HG02840 (cell line): ENCODE measurements around the gene RNPEPL1.
"Not testable (repeated sequence)": the region's sequence is repeated elsewhere in the genome, so short reads cannot be mapped to it uniquely, and the experiment has no call there.

Experiments used
- ATAC-seq: cut with Tn5 transposase; IDR thresholded peaks from one replicate; pipeline ENCODE4 v1.9.1; 2021; ENCODE audit warnings: mild to moderate bottlenecking, moderate library complexity, moderate number of reproducible peaks; ENCODE audit not compliant: unreplicated experiment, low FRiP score

Gene RNPEPL1

DNA sequence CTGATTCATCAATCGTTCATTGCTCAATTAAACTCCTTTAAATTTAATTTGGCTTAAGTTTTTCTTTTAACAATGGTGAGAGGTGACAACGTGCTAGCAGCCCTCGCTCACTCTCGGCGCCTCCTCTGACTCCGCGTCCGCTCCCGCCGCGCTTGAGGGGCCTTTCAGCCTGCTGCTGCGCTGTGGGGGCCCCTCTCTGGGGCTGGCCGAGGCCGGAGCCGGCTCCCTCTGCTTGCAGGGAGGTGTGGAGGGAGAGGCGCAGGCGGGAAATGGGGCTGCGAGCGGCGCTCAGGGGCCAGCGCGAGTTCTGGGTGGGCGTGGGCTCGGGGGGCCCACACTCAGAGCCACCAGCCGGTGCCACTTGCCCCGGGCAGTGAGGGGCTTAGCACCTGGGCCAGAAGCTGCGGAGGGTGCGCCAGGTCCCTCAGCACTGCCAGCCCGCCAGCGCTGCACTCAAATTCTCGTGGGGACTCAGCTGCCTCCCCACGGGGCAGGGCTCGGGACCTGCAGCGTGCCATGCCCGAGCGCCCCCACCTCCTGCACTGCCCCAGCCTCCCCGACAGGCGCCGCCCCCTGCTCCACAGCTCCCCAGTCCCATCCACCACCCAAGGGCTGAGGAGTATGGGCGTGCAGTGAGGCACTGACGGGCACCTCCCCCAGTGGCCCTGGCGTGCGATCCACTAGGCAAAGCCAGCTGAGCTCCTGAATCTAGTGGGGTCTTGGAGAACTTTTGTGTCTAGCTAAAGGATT, 30.1 kb upstream of the RNPEPL1 start:
- ATAC-seq, result no peak

- ATAC-seq, result not testable (repeated sequence)
Observed at GRCh38 chr2:240539101-240539500, 29.2 kb upstream of the RNPEPL1 start.

DNA sequence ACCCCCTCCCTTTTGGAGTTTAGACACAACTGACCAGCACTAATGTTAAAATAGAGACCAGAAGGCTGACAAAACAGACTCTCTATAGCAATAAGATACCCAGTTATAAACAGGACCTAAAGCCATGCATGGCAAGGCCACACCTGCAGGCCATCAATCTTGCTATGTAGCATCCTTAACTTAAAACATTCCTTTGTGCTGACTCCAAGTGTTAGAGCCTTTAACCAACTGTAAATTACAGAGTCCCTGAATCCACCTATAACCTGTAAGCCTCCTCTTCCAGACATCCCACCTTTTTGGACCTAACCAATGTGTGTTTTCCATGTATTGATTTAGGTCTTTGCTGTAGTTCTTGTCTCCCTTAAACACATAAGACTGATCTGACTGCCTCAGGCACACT, 28.4 kb upstream of the RNPEPL1 start:
- ATAC-seq, result no peak

GRCh38 chr2:240551288-240551687, 17.0 kb upstream of the RNPEPL1 start:
- ATAC-seq, result no peak

GRCh38 chr2:240551811-240552210, 16.5 kb upstream of the RNPEPL1 start:
- no peak for ATAC-seq

DNA sequence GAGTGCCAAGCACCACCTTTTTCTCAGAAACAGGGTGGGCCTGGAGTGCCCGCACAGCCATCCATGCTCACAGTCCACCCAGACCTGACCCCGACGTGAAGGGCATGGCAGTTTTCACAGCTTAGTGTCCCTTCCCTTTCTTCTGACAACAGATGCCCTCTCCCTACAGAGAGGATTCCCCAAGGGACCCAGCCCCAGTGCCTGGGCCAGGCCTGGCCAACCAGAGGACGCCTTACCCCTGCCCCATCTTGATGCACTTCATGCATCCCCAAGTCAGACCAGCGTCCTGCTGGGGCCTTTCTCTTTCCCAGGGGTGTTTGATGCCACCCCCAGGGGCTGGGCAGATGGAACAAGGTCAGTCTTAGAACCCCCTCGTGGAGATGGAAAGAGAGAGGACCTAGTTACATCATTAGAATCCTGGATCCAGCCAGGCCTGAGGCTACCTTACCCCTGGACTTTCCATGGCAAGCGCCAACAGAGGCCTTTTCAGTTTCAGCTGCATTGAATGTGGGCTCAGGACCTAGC, 14.3 kb upstream of the RNPEPL1 start:
- no peak for ATAC-seq

DNA sequence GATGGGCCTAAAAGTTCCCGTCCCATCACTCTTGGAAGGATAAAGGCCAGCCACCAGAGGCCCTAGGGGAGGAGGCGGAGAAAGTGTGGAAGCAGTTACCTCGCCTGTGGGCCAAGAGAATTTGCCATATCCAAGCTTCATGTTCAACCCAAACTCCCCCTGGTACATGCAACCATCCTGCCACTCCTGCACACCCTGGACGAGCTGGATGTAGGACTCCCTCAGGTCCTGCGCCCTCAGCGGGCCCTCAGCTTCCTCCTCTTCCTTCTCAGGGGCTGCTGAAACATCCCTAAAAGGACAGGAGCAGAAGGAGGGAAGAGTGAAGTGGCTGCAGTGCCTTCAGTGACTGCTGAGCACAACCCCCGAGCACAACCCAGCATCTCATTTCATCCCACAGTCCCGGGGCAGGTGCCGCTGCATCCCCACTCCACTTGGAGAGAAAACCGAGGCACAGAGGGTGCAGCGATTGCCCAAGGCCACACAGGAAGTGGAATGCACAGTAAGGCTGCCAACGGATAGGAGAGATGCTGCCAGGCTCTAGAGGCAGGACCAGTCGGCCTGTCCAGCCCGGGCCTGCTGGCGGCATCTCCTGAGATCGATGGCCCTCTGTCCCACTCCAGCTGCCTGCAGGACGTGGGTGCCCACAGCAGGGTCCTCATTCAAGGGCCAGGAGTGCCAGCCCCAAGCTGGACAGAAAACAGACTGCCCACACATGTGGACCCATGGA, 13.4 kb upstream of the RNPEPL1 start:
- no peak for ATAC-seq

- ATAC-seq, result no peak
Observed at GRCh38 chr2:240555541-240556250, 12.6 kb upstream of the RNPEPL1 start.

DNA sequence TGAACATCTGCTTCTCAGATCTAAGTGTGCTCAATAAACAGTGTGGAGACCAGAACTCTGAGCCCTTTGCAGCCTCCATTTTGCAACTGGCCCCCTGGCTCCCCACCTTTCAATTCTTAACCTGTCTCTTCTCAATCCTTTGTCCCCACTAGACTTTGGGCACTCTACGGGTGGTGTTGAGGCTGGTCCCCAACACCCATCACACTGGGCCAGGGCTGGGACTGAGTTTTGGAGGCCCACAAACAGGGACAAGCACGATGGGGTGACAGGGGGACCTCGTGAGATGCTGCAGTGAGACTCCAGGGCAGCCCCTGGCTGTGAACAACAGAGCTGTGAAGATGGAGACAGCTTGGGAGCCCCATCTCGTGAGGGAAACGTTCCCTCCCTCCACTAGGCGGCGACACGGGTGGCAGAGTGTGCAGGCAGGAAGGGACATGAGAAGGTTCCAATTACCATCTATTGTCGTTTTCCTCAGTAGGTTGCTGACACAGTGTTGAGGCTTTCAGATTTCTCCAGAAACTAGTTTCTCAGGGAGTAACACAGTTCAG, 11.7 kb upstream of the RNPEPL1 start:
- ATAC-seq, result no peak

- no peak for ATAC-seq
Observed at GRCh38 chr2:240557101-240557751, 11.1 kb upstream of the RNPEPL1 start.

DNA sequence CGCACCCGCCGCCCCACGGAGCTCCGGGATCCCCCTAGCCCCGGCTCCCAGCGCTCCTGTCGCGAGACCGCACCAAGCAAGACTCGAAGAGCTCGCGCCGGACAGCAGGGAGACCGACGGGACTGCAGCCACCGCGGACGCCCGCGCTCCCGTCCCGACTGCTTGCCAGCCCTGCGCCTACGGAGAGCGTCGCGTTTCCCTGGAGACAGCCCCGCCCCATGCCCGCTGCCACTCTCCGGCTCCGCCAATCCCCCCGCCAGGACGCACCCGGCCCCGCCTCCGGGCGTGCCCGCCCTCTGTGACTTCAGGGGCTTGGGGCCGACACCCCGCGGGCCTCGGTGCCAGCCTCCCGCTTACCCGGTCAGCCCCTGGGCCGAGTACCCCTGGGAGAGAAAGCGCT, 10.5 kb upstream of the RNPEPL1 start, which contains the start of gene ANKMY1:
Gene ANKMY1, minus strand, starts transcription at position 181 of the 400 bp plus-strand sequence. CDS start 653 bp downstream, outside the sequence.
- no peak for ATAC-seq

GRCh38 chr2:240558236-240558761, 10.0 kb upstream of the RNPEPL1 start:
- ATAC-seq, result no peak

DNA sequence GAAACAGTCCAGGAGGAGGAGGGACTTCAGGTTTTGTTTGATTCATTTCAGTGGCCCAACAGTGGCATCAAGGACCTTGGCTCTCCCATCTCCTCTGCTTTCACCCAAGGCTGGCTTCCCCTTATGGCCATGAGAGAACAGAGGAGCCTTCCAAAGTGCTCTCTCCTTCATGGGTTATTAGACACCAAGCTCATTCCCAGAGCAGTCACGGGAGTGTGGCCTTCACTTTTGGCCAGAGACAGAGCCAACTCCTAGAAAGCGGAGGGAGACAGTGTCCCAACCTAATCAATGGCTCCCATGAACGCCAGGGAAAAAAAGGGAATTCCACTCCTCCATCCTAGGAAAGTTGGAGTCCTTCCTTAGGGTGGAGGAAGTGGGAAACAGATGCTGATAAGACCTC, 9.0 kb upstream of the RNPEPL1 start:
- no peak for ATAC-seq

DNA sequence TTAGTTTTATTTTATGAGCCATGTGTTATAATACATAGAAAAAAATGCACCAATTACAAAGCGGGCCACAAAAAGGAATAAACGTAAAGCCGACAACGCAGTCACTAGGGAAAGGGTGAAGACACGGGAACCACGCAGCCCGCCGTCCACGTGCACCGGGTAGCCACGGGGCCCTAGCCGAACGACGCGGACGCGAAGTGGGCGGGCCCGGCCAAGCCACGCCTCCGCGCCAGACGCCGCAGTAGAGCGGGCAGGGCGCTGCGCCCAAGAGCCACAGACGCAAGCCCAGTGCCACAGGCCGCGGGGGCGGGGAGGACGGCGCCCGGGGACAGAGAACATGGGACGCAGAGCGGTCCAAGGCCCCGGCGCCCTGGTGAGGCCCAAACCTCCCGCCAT, 8.2 kb upstream of the RNPEPL1 start, which contains the start of gene DUSP28:
Gene DUSP28, plus strand, starts transcription at position 274 of the 396 bp plus-strand sequence. CDS start 328 bp downstream, outside the sequence.
- peak; percentile 47 for ATAC-seq

- peak; percentile 54 for ATAC-seq
Observed at GRCh38 chr2:240560480-240561324, 7.6 kb upstream of the RNPEPL1 start.

GRCh38 chr2:240561325-240561971, 6.8 kb upstream of the RNPEPL1 start:
- ATAC-seq, result peak; percentile 9

DNA sequence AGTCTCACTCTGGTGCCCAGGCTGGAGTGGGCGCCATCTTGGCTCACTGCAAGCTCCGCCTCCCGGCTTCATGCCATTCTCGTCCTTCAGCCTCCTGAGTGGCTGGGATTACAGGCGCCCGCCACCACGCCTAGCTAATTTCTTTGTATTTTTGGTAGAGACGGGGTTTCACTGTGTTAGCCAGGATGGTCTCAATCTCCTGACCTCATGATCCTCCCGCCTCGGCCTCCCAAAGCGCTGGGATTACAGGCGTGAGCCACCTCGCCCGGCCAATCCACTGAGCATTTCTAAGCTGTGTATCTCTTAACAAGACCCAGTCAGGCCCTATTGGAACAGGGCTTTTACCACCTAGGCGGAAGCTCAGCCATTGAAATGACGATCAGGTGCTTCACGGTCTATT, 5.1 kb upstream of the RNPEPL1 start:
- not testable (repeated sequence) for ATAC-seq

DNA sequence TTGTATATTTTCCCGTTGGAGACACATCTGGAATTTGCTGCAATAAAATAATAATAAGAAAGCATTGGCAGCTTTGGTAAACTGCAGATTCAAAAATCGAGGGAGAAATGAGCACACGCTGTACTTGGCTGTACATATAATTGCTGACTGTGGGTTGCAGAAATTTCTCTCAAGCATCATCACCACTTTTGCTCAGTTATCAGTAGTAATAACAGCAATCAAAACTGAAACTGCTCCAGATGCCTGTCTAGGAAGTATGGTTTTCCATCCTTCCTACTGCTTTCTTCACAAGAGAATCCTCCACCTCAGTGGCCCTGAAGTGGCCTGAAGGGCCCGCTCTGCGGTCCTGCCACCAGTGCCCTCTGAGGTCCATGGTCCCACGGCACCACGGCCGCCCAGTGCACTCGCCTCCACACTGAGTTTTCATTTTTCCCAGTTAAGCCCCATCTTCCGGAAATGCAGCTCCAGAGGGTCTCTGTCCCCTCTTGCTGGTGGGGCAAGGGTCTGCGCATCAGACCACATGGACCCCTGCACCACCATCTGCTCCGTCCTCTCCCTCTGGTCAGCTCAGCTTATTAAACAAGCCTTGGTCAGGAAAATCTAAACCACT, 4.2 kb upstream of the RNPEPL1 start:
- ATAC-seq, result no peak
